ENCODE results near the gene CHST11.

DNA sequence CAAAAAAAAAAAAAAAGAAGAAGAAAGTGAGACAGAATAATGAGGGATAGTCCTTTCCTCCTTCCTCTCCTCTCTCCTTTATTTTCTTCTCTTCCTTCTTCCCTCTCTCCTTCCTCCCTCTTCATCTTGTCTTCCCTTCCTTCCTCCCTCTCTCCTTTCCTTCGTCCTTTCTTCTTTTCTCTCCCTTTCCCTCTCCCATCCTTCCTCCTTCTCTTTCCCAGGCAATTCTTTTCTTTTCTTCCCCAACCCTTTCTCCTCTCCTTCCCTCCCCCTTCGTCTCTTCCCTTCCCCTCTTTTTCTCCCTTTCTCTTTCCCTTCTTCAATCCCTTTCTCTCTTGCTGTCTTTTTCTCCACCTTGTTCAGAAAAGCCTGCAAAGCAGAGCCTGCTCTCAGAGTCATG lies 3.6 kb upstream of the CHST11 start:
- TF ChIP-seq, protein P1, sequence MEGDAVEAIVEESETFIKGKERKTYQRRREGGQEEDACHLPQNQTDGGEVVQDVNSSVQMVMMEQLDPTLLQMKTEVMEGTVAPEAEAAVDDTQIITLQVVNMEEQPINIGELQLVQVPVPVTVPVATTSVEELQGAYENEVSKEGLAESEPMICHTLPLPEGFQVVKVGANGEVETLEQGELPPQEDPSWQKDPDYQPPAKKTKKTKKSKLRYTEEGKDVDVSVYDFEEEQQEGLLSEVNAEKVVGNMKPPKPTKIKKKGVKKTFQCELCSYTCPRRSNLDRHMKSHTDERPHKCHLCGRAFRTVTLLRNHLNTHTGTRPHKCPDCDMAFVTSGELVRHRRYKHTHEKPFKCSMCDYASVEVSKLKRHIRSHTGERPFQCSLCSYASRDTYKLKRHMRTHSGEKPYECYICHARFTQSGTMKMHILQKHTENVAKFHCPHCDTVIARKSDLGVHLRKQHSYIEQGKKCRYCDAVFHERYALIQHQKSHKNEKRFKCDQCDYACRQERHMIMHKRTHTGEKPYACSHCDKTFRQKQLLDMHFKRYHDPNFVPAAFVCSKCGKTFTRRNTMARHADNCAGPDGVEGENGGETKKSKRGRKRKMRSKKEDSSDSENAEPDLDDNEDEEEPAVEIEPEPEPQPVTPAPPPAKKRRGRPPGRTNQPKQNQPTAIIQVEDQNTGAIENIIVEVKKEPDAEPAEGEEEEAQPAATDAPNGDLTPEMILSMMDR (IDR thresholded peaks at IDR 0.05) = no peak
- no peak for TF ChIP-seq EZH2 (IDR thresholded peaks at IDR 0.05)

Measured in neural progenitor cell (in vitro differentiated cells).